ENCODE data around the gene FFAR1.

The FFAR1 gene

GRCh38 chr19:35389192-35389861 is 41.6 kb downstream of the FFAR1 start:
- DNase-seq (ENCODE audit: low spot score), result no peak

- DNase-seq (ENCODE audit: low spot score), result no peak
Measured at GRCh38 chr19:35392742-35393715, 45.3 kb downstream of the FFAR1 start.

GRCh38 chr19:35395382-35396199 is 47.9 kb downstream of the FFAR1 start:
- DNase-seq (ENCODE audit: low spot score), result peak; percentile 35

- DNase-seq (ENCODE audit: low spot score), result no peak
Measured at GRCh38 chr19:35396240-35396885, 48.7 kb downstream of the FFAR1 start.

DNA sequence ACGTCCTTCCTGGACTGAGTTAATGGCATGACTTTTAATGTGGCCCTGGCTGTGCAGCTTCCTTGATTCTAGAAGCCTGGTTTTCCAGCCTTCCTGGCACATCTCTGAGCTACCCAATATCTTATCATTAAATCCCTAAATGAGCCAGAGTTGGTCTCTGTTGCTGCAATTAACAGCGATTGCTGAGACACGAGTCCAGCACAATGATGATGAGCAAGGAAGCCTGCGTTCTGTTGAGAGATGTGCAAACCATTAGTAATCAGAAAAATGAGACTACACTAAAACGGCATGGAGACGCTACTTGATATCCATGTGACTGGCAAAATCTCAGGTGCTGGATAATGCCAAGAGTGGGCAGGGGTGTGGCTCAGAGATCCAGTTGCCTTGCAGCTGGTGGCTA is 49.4 kb downstream of the FFAR1 start:
- no peak for DNase-seq (ENCODE audit: low spot score)
